Measurements from ENCODE around the gene MID1. TPM values are rescaled to one million over a fixed set of nuclear protein-coding genes. Genes with fewer than 3 reads are reported as not detected.

MID1 gene
- total RNA-seq, 1 experiment from 2014 or later: 79.5 TPM

DNA sequence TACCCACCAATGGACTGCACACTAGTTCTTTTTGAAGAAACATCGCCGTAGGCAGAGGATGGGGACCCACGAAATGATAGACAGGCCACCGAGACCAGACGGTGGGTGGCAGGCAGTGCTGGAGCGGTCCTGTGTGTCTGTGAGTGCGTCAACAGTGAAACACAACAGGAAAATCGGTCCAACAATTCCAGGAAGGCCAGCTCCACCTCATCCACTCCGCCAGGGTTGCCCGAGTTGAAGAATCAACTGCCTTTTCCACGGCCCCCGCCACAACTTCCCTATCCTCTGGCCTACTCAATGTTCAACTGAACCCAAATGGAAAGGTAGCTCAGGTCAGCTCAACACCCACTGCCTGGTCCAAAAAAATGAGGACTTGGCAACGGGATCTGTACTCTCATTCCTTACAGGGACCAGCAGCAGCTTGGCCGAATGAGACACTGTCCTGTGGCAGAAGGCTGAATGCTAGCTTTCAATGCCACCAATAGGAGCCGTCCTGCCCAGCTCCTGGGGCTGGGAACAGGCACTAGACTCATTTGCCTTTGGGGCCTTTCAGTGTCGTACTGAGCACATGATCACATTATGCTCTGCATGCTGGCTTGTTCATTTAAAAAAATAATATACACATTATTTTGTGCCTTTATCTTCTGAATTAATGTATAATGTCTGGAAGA, 43.5 kb downstream of the MID1 start:
- no peaks in the 10 kb centered on the region for H3K9me3 ChIP-seq (ENCODE audit: insufficient read depth, low read depth)
- POLR2A ChIA-PET (ENCODE audit: unreplicated experiment): no interaction called here
- CTCF ChIA-PET: no interaction called here
- DNase-seq: no peak
- H3K36me3 ChIP-seq (ENCODE audit: low read depth): no peaks in the 10 kb centered on the region
- intact Hi-C loops (cut with micrococcal nuclease; ENCODE audit: unreplicated experiment): no loop called here
- H3K27ac ChIP-seq: 0 out of 2 replicates have a peak overlapping the region, but pooled peaks have one; percentile 12
- no peak overlapping the region for H3K4me2 ChIP-seq
- BruUV-seq (replicated peaks): no TSS peak
- no peak overlapping the region for H3K4me3 ChIP-seq
- no peaks in the 10 kb centered on the region for H4K20me1 ChIP-seq (ENCODE audit: insufficient read depth)
- H3K27me3 ChIP-seq (ENCODE audit: insufficient read depth, low read depth): no peaks in the 10 kb centered on the region
- H3K4me1 ChIP-seq (replicated peaks; ENCODE audit: insufficient read depth): peaks cover 33% of the 10 kb centered on the region
- H3K9me2 ChIP-seq (ENCODE audit: insufficient read depth): no peaks in the 10 kb centered on the region
- H3K79me2 ChIP-seq (ENCODE audit: low read depth): peaks cover 57% of the 10 kb centered on the region
- TF ChIP-seq EZH2 (IDR thresholded peaks at IDR 0.05; ENCODE audit: low read depth): no peak
- TF ChIP-seq, protein P1, sequence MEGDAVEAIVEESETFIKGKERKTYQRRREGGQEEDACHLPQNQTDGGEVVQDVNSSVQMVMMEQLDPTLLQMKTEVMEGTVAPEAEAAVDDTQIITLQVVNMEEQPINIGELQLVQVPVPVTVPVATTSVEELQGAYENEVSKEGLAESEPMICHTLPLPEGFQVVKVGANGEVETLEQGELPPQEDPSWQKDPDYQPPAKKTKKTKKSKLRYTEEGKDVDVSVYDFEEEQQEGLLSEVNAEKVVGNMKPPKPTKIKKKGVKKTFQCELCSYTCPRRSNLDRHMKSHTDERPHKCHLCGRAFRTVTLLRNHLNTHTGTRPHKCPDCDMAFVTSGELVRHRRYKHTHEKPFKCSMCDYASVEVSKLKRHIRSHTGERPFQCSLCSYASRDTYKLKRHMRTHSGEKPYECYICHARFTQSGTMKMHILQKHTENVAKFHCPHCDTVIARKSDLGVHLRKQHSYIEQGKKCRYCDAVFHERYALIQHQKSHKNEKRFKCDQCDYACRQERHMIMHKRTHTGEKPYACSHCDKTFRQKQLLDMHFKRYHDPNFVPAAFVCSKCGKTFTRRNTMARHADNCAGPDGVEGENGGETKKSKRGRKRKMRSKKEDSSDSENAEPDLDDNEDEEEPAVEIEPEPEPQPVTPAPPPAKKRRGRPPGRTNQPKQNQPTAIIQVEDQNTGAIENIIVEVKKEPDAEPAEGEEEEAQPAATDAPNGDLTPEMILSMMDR (conservative IDR thresholded peaks at IDR 0.05): no peak
- H3F3A ChIP-seq (ENCODE audit: insufficient read depth, low read depth): peaks cover 25% of the 10 kb centered on the region
- H2AFZ ChIP-seq: no peak overlapping the region

DNA sequence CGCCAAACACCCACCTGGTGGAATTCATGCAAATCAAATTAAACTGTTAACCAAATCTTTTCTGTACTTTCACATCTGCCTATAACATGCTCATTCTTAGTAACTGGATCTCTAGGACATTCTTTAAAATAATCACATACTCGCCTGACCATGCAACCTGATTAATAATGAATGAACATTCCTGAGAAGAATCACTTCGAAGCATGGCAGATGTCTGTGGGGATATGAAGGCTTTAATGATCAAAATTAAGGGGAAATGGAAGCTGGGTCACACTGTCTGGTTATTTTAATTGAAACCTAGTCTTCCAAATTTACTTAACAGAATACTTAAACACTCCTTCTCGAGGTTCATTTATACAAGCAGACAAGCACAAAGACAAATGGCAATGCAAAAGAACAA, 44.2 kb downstream of the MID1 start:
- Histone ChIP-seq H3K9me2 (ENCODE audit: insufficient read depth) (no peaks in the 10 kb centered on the region), H3K27me3 (ENCODE audit: insufficient read depth, low read depth) (no peaks in the 10 kb centered on the region), H3K36me3 (ENCODE audit: low read depth) (no peaks in the 10 kb centered on the region), H3K27ac (no peak overlapping the region), H3K79me2 (ENCODE audit: low read depth) (peaks cover 56% of the 10 kb centered on the region), H3K4me1 (replicated peaks; ENCODE audit: insufficient read depth) (peaks cover 36% of the 10 kb centered on the region), H3K4me2 (no peak overlapping the region), H3K4me3 (no peak overlapping the region), H3K9me3 (ENCODE audit: insufficient read depth, low read depth) (no peaks in the 10 kb centered on the region), H3F3A (ENCODE audit: insufficient read depth, low read depth) (peaks cover 25% of the 10 kb centered on the region), H4K20me1 (ENCODE audit: insufficient read depth) (no peaks in the 10 kb centered on the region), H2AFZ (no peak overlapping the region)
- BruUV-seq (replicated peaks): no TSS peak
- DNase-seq: no peak
- ChIA-PET POLR2A (ENCODE audit: unreplicated experiment) (no interaction called here), CTCF (no interaction called here)
- TF ChIP-seq, protein P1 (conservative IDR thresholded peaks at IDR 0.05): no peak
- no peak for TF ChIP-seq EZH2 (IDR thresholded peaks at IDR 0.05; ENCODE audit: low read depth)
- intact Hi-C loops (cut with micrococcal nuclease; ENCODE audit: unreplicated experiment): no loop called here

DNA sequence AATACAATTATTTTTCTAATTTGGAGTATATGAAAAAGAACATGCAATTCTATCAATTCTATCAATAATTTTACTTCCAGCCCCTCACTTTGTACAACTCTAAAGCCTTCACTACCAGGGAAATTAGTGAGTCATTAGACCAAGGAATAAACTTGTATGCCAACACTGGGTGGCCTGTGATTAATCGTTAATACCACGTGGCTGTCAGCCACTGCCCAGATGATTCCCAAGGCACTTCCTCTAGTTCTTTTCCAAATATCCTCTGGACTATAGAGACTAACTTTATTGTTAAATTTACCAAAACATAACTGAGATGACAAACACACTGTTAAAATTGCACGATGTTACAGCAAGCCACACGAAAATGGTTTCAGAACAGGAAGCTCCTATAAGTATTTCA, 45.7 kb downstream of the MID1 start:
- DNase-seq: no peak
- Histone ChIP-seq H3K4me3 (no peak overlapping the region), H3F3A (ENCODE audit: insufficient read depth, low read depth) (peaks cover 17% of the 10 kb centered on the region), H3K27me3 (ENCODE audit: insufficient read depth, low read depth) (no peaks in the 10 kb centered on the region), H3K27ac (no peak overlapping the region), H2AFZ (no peak overlapping the region), H3K9me3 (ENCODE audit: insufficient read depth, low read depth) (no peaks in the 10 kb centered on the region), H3K36me3 (ENCODE audit: low read depth) (no peaks in the 10 kb centered on the region), H3K4me1 (replicated peaks; ENCODE audit: insufficient read depth) (peaks cover 27% of the 10 kb centered on the region), H3K4me2 (no peak overlapping the region), H3K79me2 (ENCODE audit: low read depth) (peaks cover 64% of the 10 kb centered on the region), H4K20me1 (ENCODE audit: insufficient read depth) (no peaks in the 10 kb centered on the region), H3K9me2 (ENCODE audit: insufficient read depth) (no peaks in the 10 kb centered on the region)
- no peak for TF ChIP-seq EZH2 (IDR thresholded peaks at IDR 0.05; ENCODE audit: low read depth)
- TF ChIP-seq, protein P1 (conservative IDR thresholded peaks at IDR 0.05): no peak
- intact Hi-C loops (cut with micrococcal nuclease; ENCODE audit: unreplicated experiment): no loop called here
- POLR2A ChIA-PET (ENCODE audit: unreplicated experiment): no interaction called here
- CTCF ChIA-PET: no interaction called here
- BruUV-seq (replicated peaks): no TSS peak

Measured in PC-9 (cell line).